Activated T-cell treated with anti-CD3 and anti-CD28 coated beads, Interleukin-2, amount 50 U/mL, for 48 hours (primary cell): Measurements from ENCODE around the gene RPA4.
"Not testable (repeated sequence)": the region's sequence is repeated elsewhere in the genome, so short reads cannot be mapped to it uniquely, and the experiment has no call there.

Experiments
- DNase-seq, 2 experiments: peaks; one replicate each; pipeline ENCODE4 v3.0.0-alpha.2; 2020

Gene RPA4, protein sequence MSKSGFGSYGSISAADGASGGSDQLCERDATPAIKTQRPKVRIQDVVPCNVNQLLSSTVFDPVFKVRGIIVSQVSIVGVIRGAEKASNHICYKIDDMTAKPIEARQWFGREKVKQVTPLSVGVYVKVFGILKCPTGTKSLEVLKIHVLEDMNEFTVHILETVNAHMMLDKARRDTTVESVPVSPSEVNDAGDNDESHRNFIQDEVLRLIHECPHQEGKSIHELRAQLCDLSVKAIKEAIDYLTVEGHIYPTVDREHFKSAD

DNA sequence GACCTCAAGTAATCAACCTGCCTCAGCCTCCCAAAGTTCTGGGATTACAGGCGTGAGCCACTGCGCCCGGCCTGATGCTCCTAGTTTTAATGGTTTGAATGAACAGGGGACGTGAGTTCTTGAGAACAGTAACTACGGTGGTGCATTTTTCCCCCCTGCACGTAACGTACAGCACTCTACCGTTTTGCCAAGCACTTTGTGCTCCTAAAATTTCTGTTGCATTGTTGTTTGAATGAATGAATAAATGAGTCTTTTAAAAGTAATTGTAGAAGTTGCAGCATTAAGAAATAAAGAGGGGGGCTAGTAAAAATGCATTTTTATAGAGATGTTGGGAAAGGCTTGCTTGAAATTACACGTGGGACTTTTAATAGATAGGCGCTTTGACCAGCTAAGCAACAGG lies at the start of gene RPA4:
Gene RPA4 (plus strand): TSS at position 301 of the 400 bp plus-strand sequence. CDS start 403 bp downstream, outside the sequence.
- no peak for DNase-seq

DNA sequence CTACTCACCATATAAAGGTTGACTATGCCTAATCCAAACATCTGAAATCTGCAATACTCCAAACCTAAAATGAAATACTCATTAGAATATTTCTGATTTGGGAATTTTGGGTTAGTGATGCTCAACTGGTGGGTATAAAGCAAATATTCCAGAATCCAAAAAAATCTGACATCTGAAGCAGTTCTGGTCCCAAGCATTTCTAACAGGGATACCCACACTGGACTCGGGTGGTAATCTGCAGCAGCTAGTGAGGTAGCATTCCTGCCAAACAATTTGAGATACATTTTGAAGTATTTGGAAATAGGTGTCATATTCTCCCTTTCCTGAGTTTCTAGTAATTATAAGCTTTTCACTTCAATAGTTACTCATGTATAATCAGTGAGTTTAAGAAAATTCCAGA lies 49.6 kb upstream of the RPA4 start:
- DNase-seq: no peak

DNA sequence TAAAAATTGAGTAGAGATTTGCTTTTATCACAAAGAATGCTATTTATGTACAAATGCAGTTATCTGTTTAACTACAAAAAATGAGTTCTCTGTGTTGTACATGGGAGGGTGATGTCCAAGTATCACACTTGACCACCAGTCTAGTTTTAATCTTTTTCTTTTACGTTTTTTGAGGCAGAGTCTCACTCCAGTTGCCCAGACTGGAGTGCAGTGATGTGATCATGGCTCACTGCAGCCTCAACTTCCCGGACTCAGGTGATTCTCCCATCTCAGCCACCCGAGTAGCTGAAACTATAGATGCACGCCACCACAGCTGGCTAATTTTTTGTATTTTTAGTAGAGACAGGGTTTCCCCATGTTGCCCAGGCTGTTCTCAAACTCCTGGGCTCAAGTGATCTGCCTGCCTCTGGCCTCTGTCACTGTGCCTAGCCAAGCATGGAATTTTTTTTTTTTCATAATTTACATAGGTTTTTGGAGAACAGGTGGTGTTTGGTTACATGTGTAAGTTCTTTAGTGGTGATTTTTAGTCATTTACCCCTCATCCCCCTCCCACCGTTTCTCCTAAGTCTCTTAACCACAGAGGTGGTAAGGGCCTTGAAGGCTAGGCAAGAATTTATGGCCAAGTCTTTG lies 47.9 kb upstream of the RPA4 start:
- DNase-seq: no peak

DNA sequence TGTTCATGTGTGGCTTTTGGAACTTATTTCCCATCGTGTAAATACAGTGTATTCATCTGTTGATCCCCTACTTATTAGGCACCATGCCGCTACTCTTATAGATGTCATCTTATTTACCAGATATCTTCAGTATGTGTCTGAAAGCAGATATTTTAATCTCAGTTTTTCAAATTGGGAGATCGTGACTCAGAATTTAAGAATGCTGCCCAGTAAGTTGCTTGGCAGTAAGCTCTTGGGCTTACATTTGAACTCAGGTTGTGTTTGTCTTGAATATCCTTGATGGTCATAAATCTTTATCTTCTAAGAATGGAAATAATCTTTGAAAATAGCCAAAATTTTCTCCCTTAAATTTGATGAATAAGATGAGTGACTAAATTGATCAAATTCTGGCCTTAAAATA lies 45.9 kb upstream of the RPA4 start:
- no peak for DNase-seq

DNA sequence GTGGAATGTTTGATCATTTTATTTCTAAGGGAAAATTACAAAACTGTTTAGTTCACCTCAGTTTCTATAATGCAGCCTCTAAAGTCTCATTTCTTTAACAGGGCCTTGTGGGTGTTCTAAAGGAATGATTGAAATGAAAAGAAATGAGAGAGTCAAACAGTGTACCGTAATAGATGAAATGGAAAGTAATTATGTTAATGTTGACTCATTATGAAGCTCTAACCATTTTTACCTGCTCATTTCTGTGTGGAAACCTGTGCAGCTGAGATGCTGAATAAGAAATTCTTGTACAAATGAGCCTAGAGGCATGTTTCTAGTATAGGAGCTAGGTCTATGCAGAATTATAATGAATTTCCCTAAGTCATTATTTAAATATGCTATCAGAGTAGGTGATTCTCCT lies 45.2 kb upstream of the RPA4 start:
- no peak for DNase-seq

DNA sequence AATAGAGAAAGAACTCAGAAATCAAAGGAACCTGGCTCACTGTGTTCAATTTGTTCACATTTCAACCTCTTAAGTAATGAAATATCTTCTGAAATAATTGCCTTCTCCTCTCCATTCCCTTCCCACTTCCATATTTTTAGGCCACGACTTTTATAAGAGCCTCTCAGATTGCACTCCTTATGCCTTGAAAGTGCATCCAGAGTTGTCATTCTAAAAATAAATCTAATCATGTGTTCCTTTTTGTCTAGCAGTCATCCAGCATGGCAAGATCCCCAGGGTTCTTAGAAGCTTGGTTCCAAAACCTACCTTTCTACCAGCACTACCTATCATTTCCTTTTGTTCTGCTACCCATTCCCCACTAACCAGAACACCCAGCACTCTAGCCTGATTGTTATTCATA lies 42.4 kb upstream of the RPA4 start:
- no peak for DNase-seq

DNA sequence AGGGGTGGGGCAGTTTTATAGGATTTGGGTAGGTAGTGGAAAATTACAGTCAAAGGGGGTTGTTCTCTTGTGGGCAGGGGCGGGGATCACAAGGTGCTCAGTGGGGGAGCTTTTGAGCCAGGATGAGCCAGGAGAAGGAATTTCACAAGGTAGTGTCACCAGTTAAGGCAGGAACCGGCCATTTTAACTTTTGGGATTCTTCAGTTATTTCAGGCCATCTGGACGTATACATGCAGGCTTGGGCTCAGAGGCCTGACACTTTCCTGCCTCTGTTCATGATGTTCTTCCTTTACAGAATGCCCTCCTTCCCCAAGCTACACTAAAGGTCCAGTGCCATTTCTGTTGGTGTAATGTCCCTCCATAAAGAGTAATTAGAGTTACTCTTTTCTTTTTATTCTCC lies 41.8 kb upstream of the RPA4 start:
- not testable (repeated sequence) for DNase-seq

DNA sequence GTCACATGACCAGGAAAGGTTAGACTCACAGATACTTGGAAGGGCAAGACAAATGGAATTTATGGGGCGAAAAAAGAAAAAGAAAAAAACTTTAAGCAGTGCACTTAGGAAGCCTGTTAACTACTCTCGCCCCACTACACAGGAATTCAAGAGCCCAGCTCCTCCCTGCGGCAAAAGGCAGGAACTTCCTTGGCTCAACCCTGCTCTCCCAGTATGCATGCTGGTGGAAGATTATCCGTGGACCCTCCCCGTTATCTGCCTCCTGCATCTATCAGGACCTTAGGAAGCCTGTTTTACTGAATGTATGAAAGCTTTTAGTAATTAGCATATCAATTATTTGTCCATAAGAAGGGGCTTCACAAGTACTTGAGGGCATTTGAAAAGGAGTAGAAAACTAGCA lies 40.1 kb upstream of the RPA4 start:
- DNase-seq: no peak

DNA sequence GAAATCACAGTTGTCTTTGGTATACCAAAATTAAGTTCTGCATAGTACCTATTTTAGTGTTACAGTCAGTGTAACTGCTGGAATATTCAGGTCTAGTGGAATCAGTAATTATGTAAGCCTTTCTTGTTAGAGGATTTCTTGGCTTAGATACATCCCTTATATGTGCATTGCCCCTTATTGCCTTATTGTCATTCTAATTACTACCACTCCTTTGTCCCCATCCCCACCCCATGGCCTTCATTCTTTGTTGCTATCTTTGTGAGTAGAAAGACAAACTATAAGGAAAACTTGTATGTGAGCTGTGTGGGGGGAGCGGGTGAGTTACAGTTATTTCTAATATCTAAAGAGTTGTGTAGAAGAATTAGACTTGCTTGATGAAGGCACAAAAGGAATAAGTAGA lies 36.9 kb upstream of the RPA4 start:
- DNase-seq: no peak

DNA sequence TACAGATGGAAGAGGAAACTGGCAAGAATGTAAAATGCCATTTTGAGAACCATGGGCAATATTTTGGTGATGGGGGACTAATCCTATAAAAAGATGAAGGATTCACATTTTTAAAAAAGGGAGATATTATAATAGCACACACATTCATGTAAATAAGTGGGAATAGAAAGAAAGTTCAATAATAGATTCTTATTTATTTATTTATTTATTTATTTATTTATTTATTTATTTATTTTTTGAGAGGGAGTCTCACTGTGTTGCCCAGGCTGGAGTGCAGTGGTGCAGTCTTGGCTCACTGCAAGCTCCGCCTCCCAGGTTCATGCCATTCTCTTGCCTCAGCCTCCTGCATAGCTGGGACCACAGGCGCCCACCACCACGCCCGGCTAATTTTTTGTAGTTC lies 24.3 kb upstream of the RPA4 start:
- not testable (repeated sequence) for DNase-seq

DNA sequence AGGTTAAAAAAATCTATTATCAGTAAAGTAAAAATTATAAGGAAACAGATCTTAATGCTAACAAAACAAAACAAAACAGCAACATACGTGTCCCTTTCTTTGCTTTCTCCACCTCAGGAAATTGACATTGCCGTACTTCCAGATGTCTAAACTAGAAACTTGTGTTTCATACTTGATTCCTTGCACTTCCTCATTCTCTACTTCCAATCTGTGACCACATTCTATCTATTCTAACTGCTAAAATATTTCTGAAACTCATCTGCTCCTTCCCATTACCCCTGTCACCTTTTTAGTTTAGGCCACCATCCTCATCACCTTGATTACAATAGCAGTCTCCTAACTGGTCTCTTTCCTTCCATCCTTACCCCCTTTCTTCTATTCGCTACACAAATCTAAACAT lies 22.5 kb upstream of the RPA4 start:
- DNase-seq: no peak

DNA sequence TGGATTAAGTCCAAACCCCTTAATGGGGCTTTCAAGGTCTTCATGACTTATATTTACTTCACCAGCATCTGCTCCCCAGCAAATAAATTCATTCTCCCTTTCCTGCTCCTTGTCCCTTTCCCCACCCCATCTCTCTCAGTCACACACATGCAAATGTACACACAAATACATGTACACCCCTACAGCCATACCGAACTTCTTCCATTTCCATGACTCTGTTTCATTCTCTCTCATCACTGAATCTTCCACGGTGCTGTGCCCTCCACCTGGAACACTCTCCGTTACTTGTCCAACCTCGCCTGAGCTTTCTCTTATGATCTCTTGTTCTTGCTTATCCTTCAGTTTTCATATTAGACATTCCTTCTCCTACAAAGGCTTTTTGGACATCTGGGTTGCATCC lies 22.0 kb upstream of the RPA4 start:
- DNase-seq: no peak

DNA sequence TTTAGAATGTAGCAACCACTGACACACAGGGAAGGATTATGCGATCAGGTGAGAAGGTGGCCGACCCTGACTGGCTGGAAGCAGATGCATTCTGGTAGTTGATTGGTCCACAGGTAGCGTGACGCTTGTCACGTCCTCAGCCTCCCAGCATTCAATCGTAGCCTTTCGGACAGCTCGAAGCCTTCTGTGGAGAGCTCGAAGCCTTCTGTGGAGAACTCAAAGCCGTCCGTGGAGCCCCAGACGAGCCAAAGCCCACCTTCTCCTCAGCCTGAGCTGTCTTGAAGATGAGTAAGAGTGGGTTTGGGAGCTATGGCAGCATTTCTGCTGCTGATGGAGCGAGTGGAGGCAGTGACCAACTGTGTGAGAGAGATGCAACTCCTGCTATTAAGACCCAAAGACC lies 319 bp downstream of the RPA4 start:
- DNase-seq: no peak

DNA sequence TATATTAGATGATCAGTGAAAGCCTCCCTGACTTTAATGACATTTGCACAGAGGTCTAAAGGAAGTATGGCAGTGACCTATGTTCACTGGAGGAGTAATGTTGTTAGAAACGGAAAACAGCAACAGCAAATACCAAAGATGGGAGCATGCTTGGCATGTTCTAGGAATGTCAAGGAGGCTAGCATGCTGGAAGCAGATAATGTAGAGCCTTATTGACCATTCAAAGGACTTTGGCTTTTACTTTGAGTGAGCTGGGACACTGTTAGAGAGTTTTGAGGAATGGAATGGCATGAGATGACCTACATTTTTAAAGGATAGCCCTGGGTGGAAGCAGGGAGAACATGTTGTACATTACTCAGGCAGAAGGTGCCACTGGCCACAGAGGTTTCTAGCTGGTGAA lies 6.0 kb downstream of the RPA4 start:
- DNase-seq: no peak

DNA sequence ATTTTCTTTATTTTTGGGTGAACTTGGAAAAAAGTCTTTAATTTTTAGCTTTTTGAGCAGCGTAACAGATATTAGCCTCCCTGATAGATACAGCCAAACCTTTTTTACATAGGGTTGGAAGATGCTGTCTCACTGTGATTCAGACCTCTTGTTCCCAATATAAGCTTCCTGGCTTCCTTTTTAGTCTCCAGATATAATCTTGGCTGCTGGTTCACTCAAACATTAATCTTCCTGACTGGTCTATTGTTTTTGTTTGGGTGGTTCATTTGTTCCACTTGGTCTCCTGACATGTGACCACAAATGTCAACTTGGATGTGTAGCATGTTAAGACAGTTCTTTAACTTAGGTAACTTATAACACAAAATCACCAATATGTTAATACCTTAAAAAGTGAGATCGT lies 23.0 kb downstream of the RPA4 start:
- DNase-seq: no peak

DNA sequence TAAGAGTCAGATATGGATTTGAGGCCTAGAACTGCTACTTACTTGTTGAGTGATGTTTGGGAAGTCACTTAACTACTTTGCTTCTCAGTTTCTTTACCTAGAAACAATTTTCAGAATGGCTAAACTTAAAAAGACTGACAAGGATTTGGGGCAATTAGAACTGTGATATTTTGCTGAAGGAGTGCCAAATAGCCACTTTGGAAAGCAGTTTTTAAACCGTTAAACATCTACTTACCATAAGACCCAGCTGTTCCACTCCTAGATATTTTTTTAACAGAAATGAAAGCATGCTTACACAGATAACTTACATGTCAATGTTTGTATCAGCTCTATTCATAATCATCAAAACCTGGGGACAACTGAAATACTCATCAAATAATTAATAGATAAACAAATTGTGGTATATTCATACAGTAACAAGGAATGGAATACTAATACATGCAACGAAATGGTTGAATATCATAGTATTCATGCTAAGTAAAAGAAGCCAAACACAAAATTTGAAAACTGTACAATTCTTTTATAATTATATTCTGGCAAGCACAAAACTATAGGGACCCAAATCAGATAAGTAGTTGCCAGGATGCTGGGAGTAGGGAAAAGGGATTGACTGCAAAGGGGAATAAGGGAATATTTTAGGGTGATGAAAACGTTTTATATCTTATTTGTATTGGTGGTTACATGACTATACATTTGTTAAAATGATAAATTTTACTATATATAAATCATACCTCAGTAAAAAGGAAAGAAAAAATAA lies 24.0 kb downstream of the RPA4 start:
- DNase-seq: no peak

DNA sequence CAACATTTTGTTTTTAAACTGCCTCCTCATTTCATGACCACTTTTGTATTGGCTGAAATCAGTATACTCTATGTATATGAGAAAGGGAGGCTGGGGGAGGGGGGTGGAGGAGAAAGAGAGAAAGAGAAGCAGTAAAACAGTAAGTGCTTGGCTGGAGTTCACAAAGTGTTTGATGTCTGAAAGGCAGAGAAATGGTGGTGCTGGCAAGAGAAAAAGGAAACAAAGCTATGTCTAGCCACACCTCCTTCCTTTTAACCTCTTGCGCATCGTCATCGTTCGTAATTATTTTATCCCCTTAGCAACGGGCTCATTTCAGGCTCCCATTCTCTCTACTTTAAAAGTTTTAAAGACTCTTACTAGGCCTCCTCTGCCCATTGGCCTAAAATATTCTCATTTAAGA lies 25.6 kb downstream of the RPA4 start:
- no peak for DNase-seq

DNA sequence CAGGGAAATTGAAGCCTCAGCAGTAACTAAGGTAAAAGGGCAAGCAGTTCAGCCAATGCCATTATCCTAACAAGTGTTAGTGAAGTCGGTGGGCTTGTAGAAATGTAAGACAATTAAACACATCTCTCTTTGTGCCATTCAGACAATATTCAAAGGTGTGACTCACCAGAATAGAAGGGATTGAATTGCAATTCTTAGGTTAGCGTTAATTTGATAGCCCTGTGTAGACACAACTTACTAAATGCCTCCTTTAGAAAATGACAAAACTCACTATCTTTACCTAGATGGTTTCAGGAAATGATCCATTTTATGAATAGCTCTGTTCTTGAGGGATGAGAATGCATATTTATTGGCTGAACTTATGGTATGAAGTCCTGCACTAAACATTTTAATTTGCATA lies 35.2 kb downstream of the RPA4 start:
- no peak for DNase-seq

DNA sequence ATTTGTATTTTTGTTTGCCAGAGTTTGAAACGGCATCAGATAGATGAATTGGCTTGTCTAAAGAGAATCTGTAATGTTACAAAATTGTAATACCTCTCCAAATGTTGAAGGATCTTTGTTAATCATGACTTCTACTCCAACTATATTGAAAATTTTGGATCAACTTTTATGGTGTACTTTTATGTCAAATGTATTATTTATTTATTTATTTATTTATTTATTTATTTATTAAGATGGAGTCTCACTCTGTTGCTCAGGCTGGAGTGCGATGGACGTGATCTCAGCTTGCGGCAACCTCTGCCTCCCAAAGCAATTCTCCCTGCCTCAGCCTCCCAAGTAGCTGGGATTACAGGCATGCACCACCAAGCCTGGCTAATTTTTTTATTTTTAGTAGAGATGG lies 36.0 kb downstream of the RPA4 start:
- DNase-seq: no peak

DNA sequence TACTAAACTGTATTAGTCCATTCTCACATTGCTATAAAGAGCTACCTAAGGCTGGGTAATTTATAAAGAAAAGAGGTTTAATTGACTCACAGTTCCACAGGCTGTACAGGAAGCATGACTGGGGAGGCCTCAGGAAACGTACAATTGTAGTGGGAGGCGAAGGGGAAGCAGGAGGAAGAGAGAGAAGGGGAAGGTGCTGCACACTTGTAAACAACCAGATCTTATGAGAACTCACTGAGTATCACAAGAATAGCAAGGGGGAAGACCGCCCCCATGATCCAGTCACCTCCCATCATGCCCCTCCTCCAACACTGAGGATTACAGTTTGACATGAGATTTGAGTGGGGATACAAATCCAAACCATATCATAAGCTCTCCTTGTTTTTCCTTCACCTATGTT lies 40.9 kb downstream of the RPA4 start:
- DNase-seq: no peak

DNA sequence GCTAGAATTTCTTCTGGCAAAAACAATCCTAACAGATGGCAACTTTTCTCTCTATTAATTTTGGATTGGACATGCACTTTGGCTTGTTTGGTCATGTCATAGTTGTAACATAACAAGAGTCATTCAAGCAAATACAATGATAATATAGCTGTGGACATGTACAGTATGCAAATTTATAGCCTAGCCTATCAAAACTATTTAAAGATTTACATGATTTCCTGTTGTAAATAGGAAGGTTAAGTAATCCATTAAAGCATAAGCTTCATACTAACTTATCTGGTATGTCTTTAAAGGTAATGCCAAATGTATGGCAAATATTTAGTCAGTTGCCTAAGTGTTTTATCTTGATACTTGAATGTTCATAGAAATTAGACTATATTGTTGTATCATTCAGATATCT lies 45.3 kb downstream of the RPA4 start:
- DNase-seq: no peak
